GM20431 (cell line): ENCODE results near the gene PPAT.
"Not testable (repeated sequence)": the region's sequence is repeated elsewhere in the genome, so short reads cannot be mapped to it uniquely, and the experiment has no call there.

Source experiments
- in situ Hi-C: fragments of 300-500 bp; cut with MseI, MboI; formaldehyde crosslinking; loops from one replicate; pipeline ENCODE4 v1.15.0; 2020; ENCODE audit warnings: low sequenced_read_pairs; ENCODE audit not compliant: unreplicated experiment

PPAT gene

GRCh38 chr4:56435140-56435926 is at the start of gene PPAT:
Gene PPAT, minus strand, starts transcription at chr4:56435615. Its CDS starts 138 bp downstream, at chr4:56435477.
- in situ Hi-C loops = no loop called here

DNA sequence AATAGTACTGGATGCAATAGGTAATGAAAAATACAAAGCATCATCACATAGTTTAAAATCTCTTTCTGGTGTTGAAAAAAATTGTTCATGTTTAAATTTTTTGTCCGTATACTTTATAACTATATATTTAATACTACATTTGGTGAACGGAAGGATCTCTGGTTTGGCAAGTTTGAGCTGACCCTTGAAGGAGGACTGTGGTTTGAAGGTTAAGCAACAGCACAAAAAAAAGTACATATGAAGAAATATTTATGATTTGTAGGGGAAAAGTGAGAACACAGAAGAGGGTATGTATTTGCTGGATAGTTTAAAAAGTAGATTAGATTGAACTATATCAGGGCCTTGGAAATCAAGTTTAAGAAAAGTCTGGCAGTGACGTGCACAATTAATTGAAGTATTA is 45.3 kb upstream of the PPAT start:
- in situ Hi-C loops = no loop called here

- in situ Hi-C loops = no loop called here
Measured at GRCh38 chr4:56477192-56477702, 41.8 kb upstream of the PPAT start.

GRCh38 chr4:56475917-56476316 is 40.5 kb upstream of the PPAT start:
- in situ Hi-C loops = no loop called here

- in situ Hi-C loops = no loop called here
Measured at GRCh38 chr4:56469489-56470210, 34.2 kb upstream of the PPAT start.

DNA sequence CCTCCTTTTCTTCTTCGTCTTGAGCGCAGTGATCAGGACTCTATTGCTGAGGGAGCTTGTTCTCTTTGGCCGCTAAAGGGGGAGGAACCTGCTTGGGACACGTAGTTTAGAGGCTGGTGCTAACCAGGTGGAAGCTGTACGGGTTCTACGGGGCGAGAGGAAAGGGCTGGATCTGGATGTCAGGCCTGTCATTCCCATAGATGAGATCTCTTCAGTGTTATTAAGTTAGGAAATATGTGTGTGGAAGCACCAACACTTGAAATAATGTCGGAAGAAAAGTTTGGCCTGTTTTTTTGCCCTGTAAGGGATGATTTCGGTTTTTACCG is 32.6 kb upstream of the PPAT start:
- in situ Hi-C loops = no loop called here

- in situ Hi-C loops = no loop called here
Measured at GRCh38 chr4:56467284-56468096, 32.1 kb upstream of the PPAT start, which contains the start of gene SRP72. Gene SRP72, plus strand, starts transcription at chr4:56467617. Its CDS starts 19 bp downstream, at chr4:56467636.

GRCh38 chr4:56466910-56467283 is 31.5 kb upstream of the PPAT start:
- in situ Hi-C loops = no loop called here

GRCh38 chr4:56466296-56466761 is 30.9 kb upstream of the PPAT start:
- in situ Hi-C loops = not testable (repeated sequence)

DNA sequence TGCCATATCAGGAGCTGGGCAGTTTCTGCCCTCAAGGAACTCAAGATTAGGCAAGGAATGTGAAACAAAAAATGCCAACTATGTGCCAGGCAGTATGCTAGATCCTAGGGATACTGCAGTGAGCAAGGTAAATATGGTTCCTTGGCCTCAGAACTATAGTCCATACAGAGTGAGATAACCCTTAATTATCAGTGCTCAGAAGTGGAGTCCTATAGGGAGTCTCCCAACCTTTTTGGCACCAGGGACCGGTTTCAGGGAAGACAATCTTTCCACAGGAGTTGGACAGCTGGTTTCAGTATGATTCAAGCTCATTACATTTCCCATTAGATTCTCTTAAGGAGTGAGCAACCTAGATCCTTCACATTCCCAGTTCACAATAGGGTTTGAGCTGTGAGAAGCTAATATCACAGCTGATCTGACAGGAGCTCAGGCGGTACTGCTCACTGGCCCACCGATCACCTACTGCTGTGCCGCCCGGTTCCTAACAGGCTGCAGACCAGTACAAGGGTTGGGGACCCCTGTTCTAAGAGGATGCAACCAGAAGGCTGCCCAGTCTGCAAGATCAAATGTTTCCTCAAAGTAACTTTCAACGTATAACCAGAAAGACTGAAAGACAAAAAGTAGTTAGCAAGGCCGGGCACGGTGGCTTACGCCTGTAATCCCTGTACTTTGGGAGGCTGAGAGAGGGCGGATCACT is 30.3 kb upstream of the PPAT start:
- in situ Hi-C loops = no loop called here

- in situ Hi-C loops = no loop called here
Measured at GRCh38 chr4:56464581-56464980, 29.2 kb upstream of the PPAT start.

GRCh38 chr4:56463711-56464110 is 28.3 kb upstream of the PPAT start:
- in situ Hi-C loops = no loop called here

DNA sequence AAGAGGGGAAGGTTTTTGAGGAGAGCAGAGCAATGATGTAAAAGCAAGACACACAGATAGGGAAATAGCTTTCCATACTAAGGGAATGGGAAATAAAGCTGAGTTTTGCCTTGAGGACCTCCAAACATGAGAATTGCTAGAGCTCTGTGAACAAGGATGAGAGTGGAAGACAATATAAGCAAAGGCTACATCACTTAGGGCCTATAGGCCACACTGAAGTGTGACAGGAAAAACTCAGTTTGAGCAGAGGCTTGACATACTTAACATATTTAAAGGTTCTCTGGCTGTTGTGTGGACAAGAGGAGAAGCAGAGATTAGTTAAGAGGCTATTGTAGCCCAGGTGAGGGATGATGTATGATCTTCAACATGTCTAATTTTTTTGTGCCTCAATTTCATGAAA is 26.7 kb upstream of the PPAT start:
- in situ Hi-C loops = no loop called here

DNA sequence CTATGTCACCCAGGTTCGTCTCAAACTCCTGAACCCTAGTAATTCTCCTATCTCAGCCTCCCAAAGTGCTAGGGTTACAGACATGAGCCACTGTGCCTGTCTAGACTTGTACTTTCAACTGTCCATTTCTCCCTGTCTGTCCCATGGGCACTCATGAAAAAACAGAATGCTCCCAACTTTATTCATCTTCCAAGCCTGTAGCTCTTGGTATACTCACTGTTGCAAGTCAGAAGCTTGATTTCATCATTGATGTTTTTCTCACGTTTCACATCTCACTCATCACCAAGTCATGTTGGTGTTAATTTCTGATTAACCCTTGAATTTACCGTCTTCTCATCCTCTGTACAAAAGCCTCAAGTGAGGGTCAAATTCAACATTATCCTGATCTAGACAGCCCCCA is 24.7 kb upstream of the PPAT start:
- in situ Hi-C loops = no loop called here

DNA sequence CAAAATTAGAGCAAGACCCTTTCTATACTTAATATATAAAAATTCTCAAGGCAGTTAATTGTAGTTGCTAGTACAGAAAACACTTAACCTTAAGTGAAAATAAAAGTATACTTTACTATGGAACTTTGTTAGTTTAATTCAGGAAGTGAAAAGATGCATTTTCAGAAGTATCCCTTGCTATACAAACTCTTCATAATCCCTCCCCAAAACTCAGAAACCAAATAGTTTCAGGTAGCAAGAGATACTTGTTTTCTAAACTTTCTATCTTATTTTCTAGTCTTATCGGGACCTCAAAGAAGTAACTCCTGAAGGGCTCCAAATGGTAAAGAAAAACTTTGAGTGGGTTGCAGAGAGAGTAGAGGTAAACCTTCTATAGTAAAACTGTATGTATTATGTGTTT is 14.9 kb upstream of the PPAT start:
- in situ Hi-C loops = no loop called here

GRCh38 chr4:56449475-56449874 is 14.1 kb upstream of the PPAT start:
- in situ Hi-C loops = not testable (repeated sequence)

DNA sequence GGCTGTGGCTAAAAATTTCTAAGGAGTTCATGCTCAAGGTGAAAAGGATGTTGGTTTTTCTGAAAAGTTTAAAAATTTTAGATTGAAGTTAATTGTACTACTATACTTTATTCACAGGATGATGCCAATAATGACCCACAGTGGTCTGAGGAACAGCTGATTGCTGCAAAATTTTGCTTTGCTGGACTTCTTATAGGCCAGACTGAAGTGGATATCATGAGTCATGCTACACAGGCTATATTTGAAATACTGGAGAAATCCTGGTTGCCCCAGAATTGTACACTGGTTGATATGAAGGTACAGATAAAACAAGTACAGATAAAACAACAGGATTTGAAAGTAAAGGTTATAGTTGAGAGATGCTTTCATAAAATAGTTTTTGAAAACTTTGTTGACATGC is 12.9 kb upstream of the PPAT start:
- in situ Hi-C loops = no loop called here

DNA sequence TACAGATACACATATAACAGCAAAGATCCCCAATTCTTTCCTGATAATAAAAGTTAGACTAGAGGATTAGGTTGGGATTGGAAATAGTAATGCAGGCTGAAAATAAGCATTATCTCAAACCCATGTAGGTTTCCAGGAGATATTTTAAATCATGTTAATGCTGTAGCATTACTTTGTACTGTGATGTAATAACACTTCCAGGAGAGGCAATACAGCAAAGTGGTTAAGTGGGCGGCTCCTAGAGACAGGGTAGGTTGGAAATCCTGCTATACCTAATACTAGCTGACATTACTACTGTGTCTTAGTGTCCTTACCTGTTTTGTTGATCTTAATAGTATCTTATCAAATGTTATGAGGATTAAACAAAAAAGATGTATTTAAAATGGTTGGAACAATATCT is 10.3 kb upstream of the PPAT start:
- in situ Hi-C loops = no loop called here

DNA sequence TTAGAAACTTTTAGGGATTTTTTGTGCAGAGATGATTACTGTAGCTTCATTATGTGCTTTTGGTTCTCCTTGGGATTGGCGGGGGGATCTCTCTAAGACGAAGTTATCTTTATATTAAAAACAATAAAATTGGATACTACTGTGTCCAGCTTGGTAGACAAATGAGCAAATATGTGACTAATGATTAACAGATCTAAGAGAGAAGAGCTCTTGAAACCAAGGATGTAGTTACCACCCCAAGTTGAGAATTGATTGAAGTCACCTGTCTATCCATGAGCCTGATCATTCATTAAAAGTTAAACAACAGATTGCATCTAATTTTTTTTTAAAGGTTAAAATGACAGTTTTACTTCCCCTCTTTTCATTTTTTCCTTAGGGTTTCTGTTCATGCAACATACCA is 9.3 kb upstream of the PPAT start:
- in situ Hi-C loops = no loop called here

DNA sequence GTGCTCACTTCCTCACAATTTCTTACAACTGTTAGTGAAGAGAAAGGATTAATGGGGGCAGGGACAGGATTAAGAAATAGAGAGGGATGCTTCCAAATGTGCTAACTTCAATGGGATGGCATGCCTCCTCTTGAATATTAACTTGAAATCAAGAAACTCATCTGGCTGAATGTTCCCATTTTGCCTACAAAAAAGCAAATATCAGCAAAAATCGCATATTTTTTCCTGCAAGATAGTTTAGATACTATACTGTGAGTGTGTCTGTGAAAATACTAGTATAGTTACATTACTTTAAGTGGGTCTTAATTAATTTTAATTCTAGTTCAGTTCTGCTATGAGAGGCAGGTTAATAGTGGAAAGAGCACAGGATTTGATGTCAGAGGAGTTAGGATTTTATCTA is 5.6 kb upstream of the PPAT start:
- in situ Hi-C loops = no loop called here
